ENCODE results near the gene DNASE1L2. TPM values are rescaled to one million over a fixed set of nuclear protein-coding genes. Genes with fewer than 3 reads are reported as not detected.

DNASE1L2 gene
- total RNA-seq (2012; rRNA removed) (0.18 and 0.28 TPM in 2 replicates), polyA plus RNA-seq (2012; rRNA removed) (0.75 and 1.5 TPM in 2 replicates), Bru-seq, nascent RNA (not detected), BruChase-seq, experiment 1, labeled RNA remaining after a 6-hour chase (percentile 36 among the genes with signal in this experiment), BruChase-seq, experiment 2, labeled RNA remaining after a 2-hour chase (percentile 36 among the genes with signal in this experiment)
- 0.51 and 0.56 TPM in 2 replicates for polyA plus RNA-seq (2012; cell fraction: cytosol; rRNA removed)
- 2.6 and 7.5 TPM in 2 replicates for polyA plus RNA-seq (2012; cell fraction: nucleus; rRNA removed; ENCODE audit: low replicate concordance)
- long read RNA-seq: 0 reads

GRCh38 chr16:2236337-2237101 is at the start of gene DNASE1L2:
Gene DNASE1L2, plus strand, starts transcription at chr16:2236444. Its CDS starts 373 bp downstream, at chr16:2236817.
- Histone ChIP-seq H3K4me1 (ENCODE audit: control insufficient read depth, insufficient read depth, low read length) (peaks cover 5% of the 10 kb centered on the region; the same call in 1 of the 2 replicates), H2BK5ac (ENCODE audit: low read depth, low read length, poor library complexity, severe bottlenecking) (no peak within 1 kb of the TSS), H3K79me1 (ENCODE audit: low read depth in 1 of 2, low read length in 2 of 2) (no peaks in the 10 kb centered on the region), H3K9me3 (ENCODE audit: control insufficient read depth, insufficient read depth, low read length) (no peaks in the 10 kb centered on the region), H3K14ac (replicated peaks; ENCODE audit: low read depth, low read length) (no peak within 1 kb of the TSS), H3K18ac (ENCODE audit: low read depth, low read length) (no peak within 1 kb of the TSS), H2BK120ac (ENCODE audit: low read depth, low read length) (no peak within 1 kb of the TSS), H3K4ac (ENCODE audit: low read depth, low read length) (no peak within 1 kb of the TSS), H3K4me3 (ENCODE audit: insufficient read depth, low read depth, low read length) (peak within 1 kb of the TSS; percentile 6), H3K56ac (ENCODE audit: extremely low read depth, insufficient read depth, low read length) (no peak within 1 kb of the TSS), H4K8ac (ENCODE audit: low read depth in 2 of 2, low read length in 2 of 2) (no peak within 1 kb of the TSS), H3K9ac (ENCODE audit: low read depth, low read length) (no peak within 1 kb of the TSS), H2AK9ac (replicated peaks; ENCODE audit: low read depth, low read length, poor library complexity) (peak within 1 kb of the TSS; percentile 65), H3K23ac (ENCODE audit: low read depth, low read length) (no peak within 1 kb of the TSS), H4K5ac (ENCODE audit: low read depth, low read length) (no peak within 1 kb of the TSS), H3K27ac (ENCODE audit: insufficient read depth, low read length) (no peak within 1 kb of the TSS), H2BK20ac (ENCODE audit: low read depth, low read length) (no peak within 1 kb of the TSS), H3K36me3 (ENCODE audit: control insufficient read depth, insufficient read depth, low read length) (peaks cover 41% of the 10 kb centered on the region), H3K9me1 (ENCODE audit: insufficient read depth, low read length) (no peaks in the 10 kb centered on the region), H2AK5ac (ENCODE audit: low read depth, low read length) (no peak within 1 kb of the TSS), H4K91ac (ENCODE audit: insufficient read depth, low read depth, low read length) (no peak within 1 kb of the TSS), H4K20me1 (ENCODE audit: insufficient read depth, low read length) (peaks cover 14% of the 10 kb centered on the region), H2BK15ac (ENCODE audit: low read depth, low read length) (no peak within 1 kb of the TSS), H3K27me3 (ENCODE audit: control insufficient read depth, insufficient read depth, low read length) (peaks cover 9% of the 10 kb centered on the region), H2AFZ (replicated peaks; ENCODE audit: low read length, poor library complexity) (peak within 1 kb of the TSS; percentile 81), H3K4me2 (ENCODE audit: low read depth, low read length) (peak within 1 kb of the TSS; percentile 68)
- peak; percentile 66 for ATAC-seq (ENCODE audit: low read depth)
- dilution Hi-C loops (cut with HindIII; ENCODE audit: low sequenced_read_pairs, unreplicated experiment) (no loop called here), in situ Hi-C loops (cut with MboI; ENCODE audit: low sequenced_read_pairs) (no loop called here), intact Hi-C loops (cut with micrococcal nuclease) (no loop called here)
- no peak for DNase-seq
- WGBS, 2 experiments (ENCODE audit: extremely low coverage in 2 of 2, insufficient read length in 1 of 2): 9% methylated on average over 48 of the region's 64 CpGs; no CpG with 5 or more reads in 1 of the 2 experiments
- ChIA-PET POLR2A (ENCODE audit: unreplicated experiment) (no interaction called here), CTCF (interaction anchor here (0.6 to 1.2 kb wide), 2 partner anchors 11 to 85 kb away, joined by 3 to 4 read pairs; no protein-coding TSS in a partner anchor)
- no TSS peak for BruUV-seq (replicated peaks)
- TF ChIP-seq RFX5 (IDR thresholded peaks at IDR 0.05; ENCODE audit: low read depth, low read length): no peak

All from IMR-90 (cell line).